ENCODE results near the gene DNAH6. TPM values are rescaled to one million over a fixed set of nuclear protein-coding genes. Genes with fewer than 3 reads are reported as not detected.
"Not testable (repeated sequence)": the region's sequence is repeated elsewhere in the genome, so short reads cannot be mapped to it uniquely, and the experiment has no call there.

Gene DNAH6
- total RNA-seq, 1 experiment from 2014 or later: 0.39 TPM

DNA sequence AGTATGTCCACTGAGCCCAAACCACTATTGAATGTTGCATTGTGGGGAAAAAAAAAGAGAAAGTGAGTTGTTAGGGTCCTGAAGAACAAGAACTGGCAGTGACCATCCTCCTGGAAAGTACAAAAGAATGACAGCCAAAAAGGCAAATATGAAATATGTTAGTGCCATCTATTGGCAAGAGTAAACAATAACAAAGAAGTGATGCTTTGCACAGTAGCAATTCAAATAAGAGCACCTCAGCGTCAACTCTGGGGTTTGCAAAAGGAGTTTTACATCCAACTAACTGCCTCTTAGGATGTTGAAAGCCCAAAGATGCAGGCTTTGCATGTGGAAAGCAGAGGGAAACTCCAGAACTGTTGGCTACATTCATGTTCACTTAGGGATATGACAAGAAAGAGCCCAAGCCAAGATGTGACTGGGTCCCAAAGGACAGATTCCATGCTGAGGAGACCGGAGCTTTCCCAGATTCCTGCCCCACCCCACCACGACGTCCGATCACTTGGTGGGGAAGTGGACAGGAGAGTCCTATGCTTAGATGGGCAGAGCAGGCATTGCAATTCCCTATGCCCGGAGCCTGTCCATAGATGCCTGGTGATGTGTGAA is 349.0 kb downstream of the DNAH6 start:
- DNase-seq (ENCODE audit: low spot score): no peak
- Mint-ChIP-seq H3K4me1 (peaks cover 14% of the 10 kb centered on the region), H3K4me3 (no peak overlapping the region), H3K27ac (no peak overlapping the region), H3K9me3 (peaks cover 3% of the 10 kb centered on the region; the same call in 1 of the 2 replicates), H3K36me3 (no peaks in the 10 kb centered on the region), H3K27me3 (ENCODE audit: low read depth) (no peaks in the 10 kb centered on the region; the same call in 1 of the 2 replicates)
- TF ChIP-seq, protein P1, sequence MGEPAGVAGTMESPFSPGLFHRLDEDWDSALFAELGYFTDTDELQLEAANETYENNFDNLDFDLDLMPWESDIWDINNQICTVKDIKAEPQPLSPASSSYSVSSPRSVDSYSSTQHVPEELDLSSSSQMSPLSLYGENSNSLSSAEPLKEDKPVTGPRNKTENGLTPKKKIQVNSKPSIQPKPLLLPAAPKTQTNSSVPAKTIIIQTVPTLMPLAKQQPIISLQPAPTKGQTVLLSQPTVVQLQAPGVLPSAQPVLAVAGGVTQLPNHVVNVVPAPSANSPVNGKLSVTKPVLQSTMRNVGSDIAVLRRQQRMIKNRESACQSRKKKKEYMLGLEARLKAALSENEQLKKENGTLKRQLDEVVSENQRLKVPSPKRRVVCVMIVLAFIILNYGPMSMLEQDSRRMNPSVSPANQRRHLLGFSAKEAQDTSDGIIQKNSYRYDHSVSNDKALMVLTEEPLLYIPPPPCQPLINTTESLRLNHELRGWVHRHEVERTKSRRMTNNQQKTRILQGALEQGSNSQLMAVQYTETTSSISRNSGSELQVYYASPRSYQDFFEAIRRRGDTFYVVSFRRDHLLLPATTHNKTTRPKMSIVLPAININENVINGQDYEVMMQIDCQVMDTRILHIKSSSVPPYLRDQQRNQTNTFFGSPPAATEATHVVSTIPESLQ (CRISPR knock-in tag; IDR thresholded peaks at IDR 0.05): no peak
- TF ChIP-seq, protein P2, sequence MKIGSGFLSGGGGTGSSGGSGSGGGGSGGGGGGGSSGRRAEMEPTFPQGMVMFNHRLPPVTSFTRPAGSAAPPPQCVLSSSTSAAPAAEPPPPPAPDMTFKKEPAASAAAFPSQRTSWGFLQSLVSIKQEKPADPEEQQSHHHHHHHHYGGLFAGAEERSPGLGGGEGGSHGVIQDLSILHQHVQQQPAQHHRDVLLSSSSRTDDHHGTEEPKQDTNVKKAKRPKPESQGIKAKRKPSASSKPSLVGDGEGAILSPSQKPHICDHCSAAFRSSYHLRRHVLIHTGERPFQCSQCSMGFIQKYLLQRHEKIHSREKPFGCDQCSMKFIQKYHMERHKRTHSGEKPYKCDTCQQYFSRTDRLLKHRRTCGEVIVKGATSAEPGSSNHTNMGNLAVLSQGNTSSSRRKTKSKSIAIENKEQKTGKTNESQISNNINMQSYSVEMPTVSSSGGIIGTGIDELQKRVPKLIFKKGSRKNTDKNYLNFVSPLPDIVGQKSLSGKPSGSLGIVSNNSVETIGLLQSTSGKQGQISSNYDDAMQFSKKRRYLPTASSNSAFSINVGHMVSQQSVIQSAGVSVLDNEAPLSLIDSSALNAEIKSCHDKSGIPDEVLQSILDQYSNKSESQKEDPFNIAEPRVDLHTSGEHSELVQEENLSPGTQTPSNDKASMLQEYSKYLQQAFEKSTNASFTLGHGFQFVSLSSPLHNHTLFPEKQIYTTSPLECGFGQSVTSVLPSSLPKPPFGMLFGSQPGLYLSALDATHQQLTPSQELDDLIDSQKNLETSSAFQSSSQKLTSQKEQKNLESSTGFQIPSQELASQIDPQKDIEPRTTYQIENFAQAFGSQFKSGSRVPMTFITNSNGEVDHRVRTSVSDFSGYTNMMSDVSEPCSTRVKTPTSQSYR (CRISPR knock-in tag; IDR thresholded peaks at IDR 0.05): no peak
- TF ChIP-seq, protein P3, sequence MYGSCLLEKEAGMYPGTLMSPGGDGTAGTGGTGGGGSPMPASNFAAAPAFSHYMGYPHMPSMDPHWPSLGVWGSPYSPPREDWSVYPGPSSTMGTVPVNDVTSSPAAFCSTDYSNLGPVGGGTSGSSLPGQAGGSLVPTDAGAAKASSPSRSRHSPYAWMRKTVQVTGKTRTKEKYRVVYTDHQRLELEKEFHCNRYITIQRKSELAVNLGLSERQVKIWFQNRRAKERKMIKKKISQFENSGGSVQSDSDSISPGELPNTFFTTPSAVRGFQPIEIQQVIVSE (CRISPR knock-in tag; IDR thresholded peaks at IDR 0.05; ENCODE audit: borderline replicate concordance): no peak
- TF ChIP-seq, protein P4, sequence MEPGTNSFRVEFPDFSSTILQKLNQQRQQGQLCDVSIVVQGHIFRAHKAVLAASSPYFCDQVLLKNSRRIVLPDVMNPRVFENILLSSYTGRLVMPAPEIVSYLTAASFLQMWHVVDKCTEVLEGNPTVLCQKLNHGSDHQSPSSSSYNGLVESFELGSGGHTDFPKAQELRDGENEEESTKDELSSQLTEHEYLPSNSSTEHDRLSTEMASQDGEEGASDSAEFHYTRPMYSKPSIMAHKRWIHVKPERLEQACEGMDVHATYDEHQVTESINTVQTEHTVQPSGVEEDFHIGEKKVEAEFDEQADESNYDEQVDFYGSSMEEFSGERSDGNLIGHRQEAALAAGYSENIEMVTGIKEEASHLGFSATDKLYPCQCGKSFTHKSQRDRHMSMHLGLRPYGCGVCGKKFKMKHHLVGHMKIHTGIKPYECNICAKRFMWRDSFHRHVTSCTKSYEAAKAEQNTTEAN (CRISPR knock-in tag; IDR thresholded peaks at IDR 0.05): no peak
- TF ChIP-seq GABPB1 (CRISPR knock-in tag; IDR thresholded peaks at IDR 0.05) (no peak), ZNF416 (CRISPR knock-in tag; IDR thresholded peaks at IDR 0.05) (no peak), RORB (CRISPR knock-in tag; IDR thresholded peaks at IDR 0.05) (no peak)
- POLR2A ChIA-PET: no interaction called here
- CTCF ChIA-PET: interaction anchor here (0.5 kb wide), 1 partner anchor 643 kb away, joined by 3 read pairs; no protein-coding TSS in a partner anchor
- no peak for ATAC-seq

DNA sequence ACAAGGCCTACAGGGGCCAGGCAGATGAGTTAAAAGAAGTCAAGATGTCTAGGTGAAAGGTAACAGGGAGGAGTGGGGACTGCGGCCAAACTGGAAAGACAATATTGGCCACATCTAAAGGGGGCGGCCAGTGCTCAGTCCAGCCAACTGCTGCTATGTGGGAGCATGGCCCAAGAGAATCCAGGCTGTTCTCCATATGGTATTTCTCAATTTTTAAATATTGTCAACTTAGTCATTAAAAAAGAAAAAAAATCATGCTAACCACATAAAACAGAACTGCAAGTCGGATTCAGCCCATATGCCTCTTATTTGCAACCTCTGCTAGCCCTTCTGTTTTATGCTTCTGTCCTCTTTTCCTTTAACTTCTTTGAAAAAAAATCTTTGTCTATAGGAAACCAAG is 349.8 kb downstream of the DNAH6 start:
- CTCF ChIA-PET: interaction anchor here (0.7 kb wide), 1 partner anchor 16 kb away, joined by 3 read pairs; no protein-coding TSS in a partner anchor
- Mint-ChIP-seq H3K4me3 (no peak overlapping the region), H3K36me3 (no peaks in the 10 kb centered on the region), H3K27me3 (ENCODE audit: low read depth) (peaks cover 3% of the 10 kb centered on the region; the same call in 1 of the 2 replicates), H3K4me1 (peaks cover 12% of the 10 kb centered on the region), H3K9me3 (peaks cover 3% of the 10 kb centered on the region; the same call in 1 of the 2 replicates), H3K27ac (no peak overlapping the region)
- ATAC-seq: no peak
- POLR2A ChIA-PET: no interaction called here
- TF ChIP-seq ZBTB21 (CRISPR knock-in tag; IDR thresholded peaks at IDR 0.05; ENCODE audit: borderline replicate concordance): no peak
- TF ChIP-seq, protein P5, sequence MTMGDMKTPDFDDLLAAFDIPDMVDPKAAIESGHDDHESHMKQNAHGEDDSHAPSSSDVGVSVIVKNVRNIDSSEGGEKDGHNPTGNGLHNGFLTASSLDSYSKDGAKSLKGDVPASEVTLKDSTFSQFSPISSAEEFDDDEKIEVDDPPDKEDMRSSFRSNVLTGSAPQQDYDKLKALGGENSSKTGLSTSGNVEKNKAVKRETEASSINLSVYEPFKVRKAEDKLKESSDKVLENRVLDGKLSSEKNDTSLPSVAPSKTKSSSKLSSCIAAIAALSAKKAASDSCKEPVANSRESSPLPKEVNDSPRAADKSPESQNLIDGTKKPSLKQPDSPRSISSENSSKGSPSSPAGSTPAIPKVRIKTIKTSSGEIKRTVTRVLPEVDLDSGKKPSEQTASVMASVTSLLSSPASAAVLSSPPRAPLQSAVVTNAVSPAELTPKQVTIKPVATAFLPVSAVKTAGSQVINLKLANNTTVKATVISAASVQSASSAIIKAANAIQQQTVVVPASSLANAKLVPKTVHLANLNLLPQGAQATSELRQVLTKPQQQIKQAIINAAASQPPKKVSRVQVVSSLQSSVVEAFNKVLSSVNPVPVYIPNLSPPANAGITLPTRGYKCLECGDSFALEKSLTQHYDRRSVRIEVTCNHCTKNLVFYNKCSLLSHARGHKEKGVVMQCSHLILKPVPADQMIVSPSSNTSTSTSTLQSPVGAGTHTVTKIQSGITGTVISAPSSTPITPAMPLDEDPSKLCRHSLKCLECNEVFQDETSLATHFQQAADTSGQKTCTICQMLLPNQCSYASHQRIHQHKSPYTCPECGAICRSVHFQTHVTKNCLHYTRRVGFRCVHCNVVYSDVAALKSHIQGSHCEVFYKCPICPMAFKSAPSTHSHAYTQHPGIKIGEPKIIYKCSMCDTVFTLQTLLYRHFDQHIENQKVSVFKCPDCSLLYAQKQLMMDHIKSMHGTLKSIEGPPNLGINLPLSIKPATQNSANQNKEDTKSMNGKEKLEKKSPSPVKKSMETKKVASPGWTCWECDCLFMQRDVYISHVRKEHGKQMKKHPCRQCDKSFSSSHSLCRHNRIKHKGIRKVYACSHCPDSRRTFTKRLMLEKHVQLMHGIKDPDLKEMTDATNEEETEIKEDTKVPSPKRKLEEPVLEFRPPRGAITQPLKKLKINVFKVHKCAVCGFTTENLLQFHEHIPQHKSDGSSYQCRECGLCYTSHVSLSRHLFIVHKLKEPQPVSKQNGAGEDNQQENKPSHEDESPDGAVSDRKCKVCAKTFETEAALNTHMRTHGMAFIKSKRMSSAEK (CRISPR knock-in tag; IDR thresholded peaks at IDR 0.05; ENCODE audit: borderline replicate concordance): no peak
- no peak for DNase-seq (ENCODE audit: low spot score)

DNA sequence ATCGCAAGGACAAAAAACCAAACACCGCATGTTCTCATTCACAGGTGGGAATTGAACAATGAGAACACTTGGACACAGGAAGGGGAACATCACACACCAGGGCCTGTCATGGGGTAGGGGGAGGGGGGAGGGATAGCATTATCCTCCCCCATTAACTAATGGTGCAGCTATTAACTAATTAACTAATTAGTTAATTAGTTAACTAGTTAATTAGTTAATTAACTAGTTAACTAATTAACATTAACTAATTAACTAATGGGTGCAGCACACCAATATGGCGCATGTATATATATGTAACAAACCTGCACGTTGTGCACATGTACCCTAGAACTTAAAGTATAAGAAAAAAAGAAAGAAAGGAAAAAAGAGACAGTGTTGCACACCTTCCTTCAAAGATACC is 352.0 kb downstream of the DNAH6 start:
- H3K4me3 Mint-ChIP-seq; H3K9me3 Mint-ChIP-seq; POLR2A ChIA-PET; H3K4me1 Mint-ChIP-seq; H3K27me3 Mint-ChIP-seq (ENCODE audit: low read depth); CTCF ChIA-PET; H3K27ac Mint-ChIP-seq; DNase-seq (ENCODE audit: low spot score); ATAC-seq; H3K36me3 Mint-ChIP-seq: not testable (repeated sequence)

Other genes with a start within 250 kb of the DNAH6 start
- 43.6 to 52.4 TPM (median 47.3 TPM) in 3 replicates for gene SUCLG1, start 57.2 kb upstream of the DNAH6 start, total RNA-seq (2021)

All from WTC11 (cell line).